Measurements from ENCODE around the gene PUS7.
"Not testable (repeated sequence)": the region's sequence is repeated elsewhere in the genome, so short reads cannot be mapped to it uniquely, and the experiment has no call there.

The PUS7 gene

DNA sequence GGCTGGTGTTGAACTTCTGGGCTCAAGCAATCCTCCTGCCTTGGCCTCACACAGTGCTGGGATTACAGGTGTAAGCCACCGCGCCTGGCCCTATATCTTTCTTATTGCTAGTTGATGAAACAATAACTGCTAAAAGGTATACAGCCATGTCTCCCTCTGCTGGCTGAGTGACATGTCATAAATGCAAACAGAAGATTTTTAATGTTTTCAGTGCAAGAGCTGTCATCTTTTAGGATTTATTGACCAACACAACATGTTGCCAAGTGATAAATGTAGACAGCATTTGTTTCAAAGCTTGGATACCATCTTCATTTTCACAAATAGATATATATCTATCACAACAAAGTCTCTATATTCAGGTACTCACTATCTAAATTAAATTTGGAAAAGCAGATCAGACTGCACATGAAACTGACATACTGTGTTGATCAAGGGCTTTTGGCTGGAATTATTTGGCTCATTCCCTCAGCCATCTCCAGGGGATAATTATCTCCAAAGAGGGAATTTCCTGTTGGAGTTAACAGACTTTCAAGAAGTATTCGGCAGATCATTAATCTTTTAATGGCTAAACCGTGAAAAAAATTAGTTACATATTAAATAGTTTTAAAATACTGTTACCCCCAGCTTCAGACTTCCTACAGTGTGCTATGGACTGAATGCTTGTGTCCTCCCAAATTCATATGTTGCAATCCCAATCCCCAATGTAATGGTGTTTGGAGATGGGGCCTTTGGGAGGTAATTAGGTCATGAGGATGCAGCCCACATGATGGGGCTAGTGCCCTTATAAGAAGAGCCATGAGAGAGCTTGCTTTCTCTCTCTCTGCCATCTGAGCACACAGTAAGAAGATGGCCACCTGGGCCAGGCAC lies 92.1 kb downstream of the PUS7 start:
- peak; percentile 49 for DNase-seq (ENCODE audit: low read depth, low spot score)
- H3K4me3 ChIP-seq (ENCODE audit: low read depth, low read length), result no peak overlapping the region
- TF ChIP-seq CTCF (IDR thresholded peaks at IDR 0.05; ENCODE audit: low read depth, low read length), result peak; percentile 59
- in situ Hi-C loops (cut with HindIII; ENCODE audit: low sequenced_read_pairs), result no loop called here

DNA sequence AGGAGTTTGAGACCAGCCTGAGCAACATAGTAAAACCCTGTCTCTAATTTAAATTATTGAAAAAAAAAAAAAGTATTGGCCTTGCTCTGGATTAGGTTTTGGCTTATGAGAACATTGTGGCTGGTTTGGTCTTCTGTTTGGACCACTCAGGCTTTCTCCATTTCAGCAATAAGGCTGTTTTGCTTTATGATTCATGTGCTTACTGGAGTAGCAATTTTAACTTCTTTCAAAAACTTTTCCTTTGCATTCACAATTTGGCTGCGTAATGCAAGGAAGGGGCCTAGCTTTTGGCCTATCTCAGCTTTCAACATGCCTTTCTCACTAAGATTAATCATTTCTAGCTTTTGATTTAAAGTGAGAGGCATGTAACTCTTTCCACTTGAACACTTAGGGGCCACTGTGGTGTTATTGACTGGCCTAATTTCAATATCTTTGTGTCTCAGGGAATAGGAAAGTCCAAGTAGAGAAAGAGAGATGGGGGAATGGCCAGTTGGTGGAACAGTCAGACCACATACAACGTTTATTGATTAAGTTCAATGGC lies 95.4 kb downstream of the PUS7 start:
- in situ Hi-C loops (cut with HindIII; ENCODE audit: low sequenced_read_pairs), result no loop called here
- H3K4me3 ChIP-seq (ENCODE audit: low read depth, low read length), result no peak overlapping the region
- TF ChIP-seq CTCF (IDR thresholded peaks at IDR 0.05; ENCODE audit: low read depth, low read length), result no peak
- DNase-seq (ENCODE audit: low read depth, low spot score), result no peak

- no peak for DNase-seq (ENCODE audit: low read depth, low spot score)
- in situ Hi-C loops (cut with HindIII; ENCODE audit: low sequenced_read_pairs), result no loop called here
Observed at GRCh38 chr7:105423987-105424386, 98.1 kb downstream of the PUS7 start.

GRCh38 chr7:105413887-105414437 lies 108.1 kb downstream of the PUS7 start:
- no peak for DNase-seq (ENCODE audit: low read depth, low spot score)

More at GRCh38 chr7:105423987-105424386, 98.1 kb downstream of the PUS7 start:
- H3K4me3 ChIP-seq (ENCODE audit: low read depth, low read length), result no peak overlapping the region
- TF ChIP-seq CTCF (IDR thresholded peaks at IDR 0.05; ENCODE audit: low read depth, low read length), result no peak

GRCh38 chr7:105410774-105411173 lies 111.3 kb downstream of the PUS7 start:
- DNase-seq (ENCODE audit: low read depth, low spot score); in situ Hi-C loops (cut with HindIII; ENCODE audit: low sequenced_read_pairs); H3K4me3 ChIP-seq (ENCODE audit: low read depth, low read length): not testable (repeated sequence)

More at GRCh38 chr7:105413887-105414437, 108.1 kb downstream of the PUS7 start:
- no peak for TF ChIP-seq CTCF (IDR thresholded peaks at IDR 0.05; ENCODE audit: low read depth, low read length)
- in situ Hi-C loops (cut with HindIII; ENCODE audit: low sequenced_read_pairs), result no loop called here
- no peak overlapping the region for H3K4me3 ChIP-seq (ENCODE audit: low read depth, low read length)

DNA sequence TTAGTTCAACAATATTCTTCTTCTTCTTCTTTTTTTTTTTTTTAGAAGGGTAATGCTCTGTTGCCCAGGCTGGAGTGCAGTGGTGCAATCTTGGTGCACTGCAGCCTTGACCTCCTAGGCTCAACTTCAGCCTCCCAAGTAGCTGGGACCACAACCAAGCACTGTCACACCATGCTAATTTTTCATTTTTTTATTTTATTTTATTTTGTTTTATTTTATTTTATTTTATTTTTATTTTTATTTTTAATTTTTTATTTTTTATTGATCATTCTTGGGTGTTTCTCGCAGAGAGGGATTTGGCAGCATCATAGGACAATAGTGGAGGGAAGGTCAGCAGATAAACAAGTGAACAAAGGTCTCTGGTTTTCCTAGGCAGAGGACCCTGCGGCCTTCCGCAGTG lies 112.3 kb downstream of the PUS7 start:
- DNase-seq (ENCODE audit: low read depth, low spot score); in situ Hi-C loops (cut with HindIII; ENCODE audit: low sequenced_read_pairs); H3K4me3 ChIP-seq (ENCODE audit: low read depth, low read length): not testable (repeated sequence)

- H3K4me3 ChIP-seq (ENCODE audit: low read depth, low read length), result no peak overlapping the region
- peak; percentile 8 for DNase-seq (ENCODE audit: low read depth, low spot score)
- in situ Hi-C loops (cut with HindIII; ENCODE audit: low sequenced_read_pairs), result no loop called here
- no peak for TF ChIP-seq CTCF (IDR thresholded peaks at IDR 0.05; ENCODE audit: low read depth, low read length)
Observed at GRCh38 chr7:105408791-105409410, 113.2 kb downstream of the PUS7 start.

All from astrocyte of the spinal cord (primary cell).